Astrocyte (in vitro differentiated cells and primary cell): ENCODE data around the gene KLHL22. TPM values are rescaled to one million over a fixed set of nuclear protein-coding genes. Genes with fewer than 3 reads are reported as not detected.

Source experiments
- DNase-seq: peaks from one replicate; pipeline ENCODE4 v3.0.0-alpha.2; 2010; ENCODE audit warnings: low read depth
- FAIRE-seq: peaks from 2 replicates; lab custom pipeline; 2011; peaks lifted over from hg19 to GRCh38; lab: Jason Lieb, UNC
- H2AFZ ChIP-seq: 2 replicates; pipeline ENCODE4 v1.6.0; 2012; ENCODE audit warnings: low read depth, low read length, inconsistent platforms
- H3K27ac ChIP-seq: 2 replicates; pipeline ENCODE4 v1.5.1; 2011; ENCODE audit warnings: low read depth, low read length, inconsistent platforms
- H3K27me3 ChIP-seq: 2 replicates; pipeline ENCODE4 v1.6.0; 2011; ENCODE audit warnings: low read length, inconsistent platforms; ENCODE audit not compliant: insufficient read depth
- H3K36me3 ChIP-seq: 2 replicates; pipeline ENCODE4 v1.5.1; 2011; ENCODE audit warnings: low read length, inconsistent platforms; ENCODE audit not compliant: insufficient read depth
- H3K4me1 ChIP-seq: 2 replicates; pipeline ENCODE4 v1.5.1; 2011; ENCODE audit warnings: low read length, inconsistent platforms; ENCODE audit not compliant: insufficient read depth
- H3K4me2 ChIP-seq: 2 replicates; pipeline ENCODE4 v1.6.0; 2012; ENCODE audit warnings: low read length, inconsistent platforms
- H3K4me3 ChIP-seq: 2 replicates; pipeline ENCODE4 v1.5.1; 2011; ENCODE audit warnings: low read depth, mild to moderate bottlenecking, low read length, inconsistent platforms; ENCODE audit not compliant: insufficient read depth
- H3K79me2 ChIP-seq: 2 replicates; pipeline ENCODE4 v1.6.0; 2012; ENCODE audit warnings: mild to moderate bottlenecking, low read length, inconsistent platforms; ENCODE audit not compliant: insufficient read depth
- H3K9ac ChIP-seq: 2 replicates; pipeline ENCODE4 v1.6.0; 2012; ENCODE audit warnings: mild to moderate bottlenecking, low read length, inconsistent platforms
- H3K9me3 ChIP-seq: 2 replicates; pipeline ENCODE4 v1.5.1; 2012; ENCODE audit warnings: low read depth, mild to moderate bottlenecking, low read length, inconsistent platforms; ENCODE audit not compliant: insufficient read depth
- H4K20me1 ChIP-seq: 2 replicates; pipeline ENCODE4 v1.6.0; 2012; ENCODE audit warnings: low read length, inconsistent platforms; ENCODE audit not compliant: insufficient read depth
- H3K27ac Mint-ChIP-seq: one replicate; pipeline ENCODE4 v1.8.0; 2021; ENCODE audit warnings: mild to moderate bottlenecking, mixed read lengths; ENCODE audit not compliant: unreplicated experiment
- H3K27me3 Mint-ChIP-seq: one replicate; pipeline ENCODE4 v1.8.0; 2021; ENCODE audit warnings: low read depth, mixed read lengths; ENCODE audit not compliant: unreplicated experiment
- H3K36me3 Mint-ChIP-seq: one replicate; pipeline ENCODE4 v1.8.0; 2021; ENCODE audit warnings: low read depth, mixed read lengths; ENCODE audit not compliant: unreplicated experiment
- H3K4me1 Mint-ChIP-seq: one replicate; pipeline ENCODE4 v1.8.0; 2021; ENCODE audit warnings: low read depth, mixed read lengths; ENCODE audit not compliant: unreplicated experiment
- H3K4me3 Mint-ChIP-seq: one replicate; pipeline ENCODE4 v1.8.0; 2021; ENCODE audit warnings: mild to moderate bottlenecking, moderate library complexity, mixed read lengths; ENCODE audit not compliant: unreplicated experiment
- H3K9me3 Mint-ChIP-seq: one replicate; pipeline ENCODE4 v1.8.0; 2021; ENCODE audit warnings: mild to moderate bottlenecking, mixed read lengths; ENCODE audit not compliant: unreplicated experiment
- EZH2 ChIP-seq: IDR thresholded peaks from 2 replicates; pipeline ENCODE4 v1.6.1; 2012; ENCODE audit warnings: mild to moderate bottlenecking, low read length, inconsistent platforms; ENCODE audit not compliant: insufficient read depth
- total RNA-seq: library from RNA; stranded (reverse); gene quantifications from 2 replicates; pipeline ENCODE4 v1.2.1, GENCODE V29; 2021
- TF ChIP-seq, protein P1 (sequence below): IDR thresholded peaks from 2 replicates; pipeline ENCODE4 v1.5.1; 2011; ENCODE audit warnings: low read depth, mild to moderate bottlenecking, inconsistent platforms, low read length, moderate library complexity; ENCODE audit not compliant: insufficient read depth

KLHL22 gene
- total RNA-seq, 1 donor from 2014 or later = 14.0 TPM

DNA sequence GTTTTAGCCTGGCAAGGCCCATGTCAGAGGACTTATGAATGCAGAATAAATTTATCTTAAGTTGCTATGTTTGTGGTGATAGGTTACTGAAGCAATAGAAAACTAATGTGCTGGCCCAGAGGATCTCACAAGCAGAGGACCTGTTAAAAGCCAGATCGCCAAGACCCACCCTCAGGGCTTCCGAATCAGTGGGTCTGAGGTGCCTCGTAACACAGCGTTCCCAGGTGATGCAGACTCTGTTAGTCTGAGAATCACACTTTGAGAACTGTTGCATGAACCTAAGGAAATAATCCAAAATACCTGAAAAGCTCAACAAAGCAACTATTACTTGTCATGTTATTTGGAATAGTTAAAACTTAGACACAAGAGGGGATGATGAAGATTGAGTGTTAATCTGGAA lies 51.3 kb downstream of the KLHL22 start:
- no peak for DNase-seq

GRCh38 chr22:20442485-20443284 lies 52.9 kb downstream of the KLHL22 start:
- no peak for DNase-seq
- TF ChIP-seq, protein P1, sequence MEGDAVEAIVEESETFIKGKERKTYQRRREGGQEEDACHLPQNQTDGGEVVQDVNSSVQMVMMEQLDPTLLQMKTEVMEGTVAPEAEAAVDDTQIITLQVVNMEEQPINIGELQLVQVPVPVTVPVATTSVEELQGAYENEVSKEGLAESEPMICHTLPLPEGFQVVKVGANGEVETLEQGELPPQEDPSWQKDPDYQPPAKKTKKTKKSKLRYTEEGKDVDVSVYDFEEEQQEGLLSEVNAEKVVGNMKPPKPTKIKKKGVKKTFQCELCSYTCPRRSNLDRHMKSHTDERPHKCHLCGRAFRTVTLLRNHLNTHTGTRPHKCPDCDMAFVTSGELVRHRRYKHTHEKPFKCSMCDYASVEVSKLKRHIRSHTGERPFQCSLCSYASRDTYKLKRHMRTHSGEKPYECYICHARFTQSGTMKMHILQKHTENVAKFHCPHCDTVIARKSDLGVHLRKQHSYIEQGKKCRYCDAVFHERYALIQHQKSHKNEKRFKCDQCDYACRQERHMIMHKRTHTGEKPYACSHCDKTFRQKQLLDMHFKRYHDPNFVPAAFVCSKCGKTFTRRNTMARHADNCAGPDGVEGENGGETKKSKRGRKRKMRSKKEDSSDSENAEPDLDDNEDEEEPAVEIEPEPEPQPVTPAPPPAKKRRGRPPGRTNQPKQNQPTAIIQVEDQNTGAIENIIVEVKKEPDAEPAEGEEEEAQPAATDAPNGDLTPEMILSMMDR = no peak
- no peak for TF ChIP-seq EZH2
- Histone ChIP-seq H3K9me3 (no peaks in the 10 kb centered on the region), H3K27me3 (no peaks in the 10 kb centered on the region), H3K36me3 (no peaks in the 10 kb centered on the region), H3K4me3 (no peak overlapping the region), H3K27ac (no peak overlapping the region), H3K79me2 (no peaks in the 10 kb centered on the region), H3K4me1 (peaks cover 4% of the 10 kb centered on the region), H4K20me1 (peaks cover 14% of the 10 kb centered on the region), H2AFZ (no peak overlapping the region), H3K9ac (no peak overlapping the region), H3K4me2 (no peak overlapping the region)
- Mint-ChIP-seq H3K27ac (no peak overlapping the region), H3K9me3 (no peaks in the 10 kb centered on the region), H3K27me3 (peaks cover 18% of the 10 kb centered on the region), H3K36me3 (peaks cover 21% of the 10 kb centered on the region), H3K4me3 (no peak overlapping the region), H3K4me1 (peaks cover 3% of the 10 kb centered on the region)
- FAIRE-seq = no peak

More for the DNA sequence above, 51.3 kb downstream of the KLHL22 start:
- H3K4me1 ChIP-seq = no peaks in the 10 kb centered on the region
- no peak overlapping the region for H3K4me3 ChIP-seq
- H3K4me3 Mint-ChIP-seq = no peak overlapping the region
- peaks cover 8% of the 10 kb centered on the region for H4K20me1 ChIP-seq
- no peak overlapping the region for H2AFZ ChIP-seq
- no peak overlapping the region for H3K27ac Mint-ChIP-seq
- H3K27me3 Mint-ChIP-seq = peaks cover 13% of the 10 kb centered on the region
- H3K36me3 ChIP-seq = no peaks in the 10 kb centered on the region
- no peaks in the 10 kb centered on the region for H3K79me2 ChIP-seq
- no peaks in the 10 kb centered on the region for H3K9me3 ChIP-seq
- no peaks in the 10 kb centered on the region for H3K27me3 ChIP-seq
- H3K9me3 Mint-ChIP-seq = no peaks in the 10 kb centered on the region
- FAIRE-seq = no peak
- H3K4me1 Mint-ChIP-seq = no peaks in the 10 kb centered on the region
- no peak overlapping the region for H3K4me2 ChIP-seq
- H3K36me3 Mint-ChIP-seq = peaks cover 19% of the 10 kb centered on the region
- no peak for TF ChIP-seq EZH2
- TF ChIP-seq, protein P1 = no peak
- H3K27ac ChIP-seq = no peak overlapping the region
- no peak overlapping the region for H3K9ac ChIP-seq
